Measurements from ENCODE around the gene DDR1. TPM values are rescaled to one million over a fixed set of nuclear protein-coding genes. Genes with fewer than 3 reads are reported as not detected.

Gene DDR1
- total RNA-seq, 1 experiment from 2014 or later, result 115 TPM

DNA sequence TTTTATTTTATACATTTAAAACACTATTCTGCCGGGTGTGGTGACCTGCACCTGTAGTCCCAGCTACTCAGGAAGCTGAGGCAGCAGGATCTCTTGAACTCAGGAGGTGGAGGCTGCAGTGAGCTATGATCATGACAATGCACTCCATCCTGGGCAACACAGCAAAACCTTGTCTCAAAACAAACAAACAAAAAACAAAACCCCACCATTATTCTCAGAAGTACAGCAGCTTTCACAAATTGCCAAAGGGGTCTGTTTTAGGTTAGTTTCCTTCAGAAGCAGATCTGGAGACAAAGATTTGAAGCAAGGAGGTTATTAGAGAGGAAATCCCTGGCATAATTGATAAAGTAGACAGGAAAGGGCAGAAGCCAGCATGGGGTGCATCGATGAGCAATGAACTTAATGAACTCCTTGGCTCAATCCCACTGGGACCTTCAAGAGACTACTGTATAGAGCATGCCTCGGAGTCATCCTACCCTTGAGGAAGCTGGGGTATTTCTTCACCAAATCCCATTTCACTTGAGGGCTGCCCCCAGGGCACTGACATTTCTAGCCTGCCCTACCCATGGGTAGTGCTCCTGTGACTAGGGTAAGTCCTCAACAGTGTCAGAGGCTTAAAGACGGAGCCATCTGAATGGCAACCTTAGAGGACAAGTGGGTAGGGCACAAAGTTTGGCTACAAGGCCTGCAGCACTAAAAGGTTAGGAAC lies 43.2 kb upstream of the DDR1 start:
- TF ChIP-seq, protein P1, sequence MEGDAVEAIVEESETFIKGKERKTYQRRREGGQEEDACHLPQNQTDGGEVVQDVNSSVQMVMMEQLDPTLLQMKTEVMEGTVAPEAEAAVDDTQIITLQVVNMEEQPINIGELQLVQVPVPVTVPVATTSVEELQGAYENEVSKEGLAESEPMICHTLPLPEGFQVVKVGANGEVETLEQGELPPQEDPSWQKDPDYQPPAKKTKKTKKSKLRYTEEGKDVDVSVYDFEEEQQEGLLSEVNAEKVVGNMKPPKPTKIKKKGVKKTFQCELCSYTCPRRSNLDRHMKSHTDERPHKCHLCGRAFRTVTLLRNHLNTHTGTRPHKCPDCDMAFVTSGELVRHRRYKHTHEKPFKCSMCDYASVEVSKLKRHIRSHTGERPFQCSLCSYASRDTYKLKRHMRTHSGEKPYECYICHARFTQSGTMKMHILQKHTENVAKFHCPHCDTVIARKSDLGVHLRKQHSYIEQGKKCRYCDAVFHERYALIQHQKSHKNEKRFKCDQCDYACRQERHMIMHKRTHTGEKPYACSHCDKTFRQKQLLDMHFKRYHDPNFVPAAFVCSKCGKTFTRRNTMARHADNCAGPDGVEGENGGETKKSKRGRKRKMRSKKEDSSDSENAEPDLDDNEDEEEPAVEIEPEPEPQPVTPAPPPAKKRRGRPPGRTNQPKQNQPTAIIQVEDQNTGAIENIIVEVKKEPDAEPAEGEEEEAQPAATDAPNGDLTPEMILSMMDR (IDR thresholded peaks at IDR 0.05; ENCODE audit: insufficient read depth in 1 of 2, low read depth in 1 of 2, low read length in 1 of 2, severe bottlenecking in 1 of 2, unreplicated experiment in 1 of 2), result no peak
- Histone ChIP-seq H3K36me3 (ENCODE audit: control insufficient read depth, insufficient read depth, low read length) (no peaks in the 10 kb centered on the region), H3K27me3 (replicated peaks; ENCODE audit: control insufficient read depth, insufficient read depth, low read length) (no peaks in the 10 kb centered on the region), H3K9me3 (peaks cover 4% of the 10 kb centered on the region; the same call in 1 of the 2 replicates), H3K4me1 (peaks cover 44% of the 10 kb centered on the region), H3K4me3 (ENCODE audit: low read depth, low read length) (no peak overlapping the region)
- ChIA-PET CTCF (interaction anchor here (0.6 to 0.9 kb wide), 3 partner anchors 36 to 246 kb away, joined by 4 read pairs; no protein-coding TSS in a partner anchor), POLR2A (no interaction called here)
- Mint-ChIP-seq H3K4me1 (ENCODE audit: low read depth, unreplicated experiment) (peaks cover 30% of the 10 kb centered on the region), H3K9me3 (ENCODE audit: unreplicated experiment) (peaks cover 9% of the 10 kb centered on the region), H3K27ac (ENCODE audit: unreplicated experiment) (peak overlapping the region; percentile 3), H3K27me3 (ENCODE audit: insufficient read depth, unreplicated experiment) (no peaks in the 10 kb centered on the region), H3K4me3 (ENCODE audit: unreplicated experiment) (no peak overlapping the region), H3K36me3 (ENCODE audit: insufficient read depth, unreplicated experiment) (peaks cover 4% of the 10 kb centered on the region)
- no TSS peak for BruUV-seq (replicated peaks)
- intact Hi-C loops (cut with micrococcal nuclease; ENCODE audit: unreplicated experiment), result no loop called here
- no peak for DNase-seq

DNA sequence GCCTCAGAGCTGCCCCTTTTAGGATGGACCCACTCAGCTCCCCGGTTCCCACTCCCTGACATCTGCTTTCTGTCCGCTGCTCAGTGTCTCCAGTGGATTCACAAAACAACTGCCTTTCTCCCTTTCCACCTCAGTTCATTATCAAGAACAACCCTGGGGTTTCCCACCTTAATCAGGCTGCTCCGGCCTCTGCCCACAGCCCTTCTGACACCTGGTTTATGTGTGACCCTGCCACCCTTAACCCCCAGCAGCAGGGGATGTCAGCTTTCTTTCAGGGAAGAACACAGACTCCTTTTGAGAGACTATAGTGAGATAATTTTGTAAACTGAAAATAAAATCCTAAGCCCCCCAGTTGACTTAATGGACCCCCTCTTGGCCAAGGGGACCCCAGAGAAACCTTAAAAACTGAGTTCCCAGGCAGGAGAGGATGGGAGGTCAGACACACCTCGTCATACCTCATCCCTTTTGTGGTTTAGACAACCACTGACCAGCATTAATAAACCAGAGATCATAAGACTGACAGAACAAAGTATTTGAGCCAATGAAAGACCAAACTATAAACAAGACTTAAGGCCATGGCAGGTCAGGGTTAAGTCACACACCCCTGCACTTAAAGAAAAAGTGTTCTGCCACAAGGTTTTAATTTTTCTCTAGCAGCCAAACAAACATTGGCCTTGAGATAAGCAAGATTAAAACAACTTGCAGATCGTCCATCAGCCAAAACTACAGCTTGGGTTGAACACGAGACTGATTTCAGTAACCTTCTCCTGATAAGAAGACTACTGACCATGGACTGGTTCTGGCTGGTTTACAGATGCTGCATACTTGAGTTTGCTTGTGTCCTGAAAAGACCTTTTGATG lies 42.4 kb upstream of the DDR1 start:
- peaks cover 30% of the 10 kb centered on the region for H3K4me1 Mint-ChIP-seq (ENCODE audit: low read depth, unreplicated experiment)
- peak overlapping the region; percentile 3 for H3K27ac Mint-ChIP-seq (ENCODE audit: unreplicated experiment)
- peaks cover 44% of the 10 kb centered on the region for H3K4me1 ChIP-seq
- TF ChIP-seq, protein P1 (IDR thresholded peaks at IDR 0.05; ENCODE audit: insufficient read depth in 1 of 2, low read depth in 1 of 2, low read length in 1 of 2, severe bottlenecking in 1 of 2, unreplicated experiment in 1 of 2), result no peak
- H3K4me3 Mint-ChIP-seq (ENCODE audit: unreplicated experiment), result no peak overlapping the region
- peaks cover 9% of the 10 kb centered on the region for H3K9me3 Mint-ChIP-seq (ENCODE audit: unreplicated experiment)
- no peaks in the 10 kb centered on the region for H3K36me3 ChIP-seq (ENCODE audit: control insufficient read depth, insufficient read depth, low read length)
- CTCF ChIA-PET, result no interaction called here
- DNase-seq, result no peak
- no peak overlapping the region for H3K4me3 ChIP-seq (ENCODE audit: low read depth, low read length)
- H3K36me3 Mint-ChIP-seq (ENCODE audit: insufficient read depth, unreplicated experiment), result peaks cover 4% of the 10 kb centered on the region
- H3K27me3 Mint-ChIP-seq (ENCODE audit: insufficient read depth, unreplicated experiment), result no peaks in the 10 kb centered on the region
- peaks cover 4% of the 10 kb centered on the region; the same call in 1 of the 2 replicates for H3K9me3 ChIP-seq
- POLR2A ChIA-PET, result no interaction called here
- no peaks in the 10 kb centered on the region for H3K27me3 ChIP-seq (replicated peaks; ENCODE audit: control insufficient read depth, insufficient read depth, low read length)
- intact Hi-C loops (cut with micrococcal nuclease; ENCODE audit: unreplicated experiment), result no loop called here
- BruUV-seq (replicated peaks), result no TSS peak

All from Caco-2 (cell line).